Fibroblast of skin of scalp (primary cell): Measurements from ENCODE around the gene PIGU.

Source experiments
- DNase-seq: peaks from one replicate; pipeline ENCODE4 v3.0.0-alpha.2; 2013

The PIGU gene

GRCh38 chr20:34575271-34575670 is 101.6 kb downstream of the PIGU start:
- DNase-seq, result no peak

- no peak for DNase-seq
Observed at GRCh38 chr20:34574861-34575260, 102.0 kb downstream of the PIGU start.

- no peak for DNase-seq
Observed at GRCh38 chr20:34574426-34574825, 102.5 kb downstream of the PIGU start.

- DNase-seq, result no peak
Observed at GRCh38 chr20:34573541-34574300, 103.2 kb downstream of the PIGU start.

GRCh38 chr20:34571753-34572152 is 105.1 kb downstream of the PIGU start:
- no peak for DNase-seq

- DNase-seq, result peak; percentile 64
Observed at GRCh38 chr20:34570859-34571306, 106.0 kb downstream of the PIGU start.

GRCh38 chr20:34569598-34569997 is 107.3 kb downstream of the PIGU start:
- DNase-seq, result no peak

- no peak for DNase-seq
Observed at GRCh38 chr20:34567892-34568865, 108.7 kb downstream of the PIGU start.

GRCh38 chr20:34566978-34567891 is 109.7 kb downstream of the PIGU start:
- DNase-seq, result no peak

GRCh38 chr20:34564833-34565232 is 112.1 kb downstream of the PIGU start:
- no peak for DNase-seq

- peak; percentile 30 for DNase-seq
Observed at GRCh38 chr20:34562641-34563040, 114.3 kb downstream of the PIGU start.

- DNase-seq, result no peak
Observed at GRCh38 chr20:34561661-34562060, 115.2 kb downstream of the PIGU start.

- no peak for DNase-seq
Observed at GRCh38 chr20:34560614-34561013, 116.3 kb downstream of the PIGU start.

GRCh38 chr20:34560141-34560523 is 116.8 kb downstream of the PIGU start:
- no peak for DNase-seq

GRCh38 chr20:34559311-34560140 is 117.4 kb downstream of the PIGU start:
- no peak for DNase-seq

GRCh38 chr20:34558320-34559218 is 118.3 kb downstream of the PIGU start, which contains the start of gene MAP1LC3A:
Gene MAP1LC3A, plus strand, starts transcription at chr20:34558718. Its CDS starts 151 bp downstream, at chr20:34558869.
- DNase-seq, result peak; percentile 98

GRCh38 chr20:34557936-34558319 is 119.0 kb downstream of the PIGU start:
- DNase-seq, result no peak

- no peak for DNase-seq
Observed at GRCh38 chr20:34553366-34553867, 123.5 kb downstream of the PIGU start.

GRCh38 chr20:34552569-34552968 is 124.3 kb downstream of the PIGU start:
- no peak for DNase-seq

GRCh38 chr20:34549929-34550305 is 127.0 kb downstream of the PIGU start:
- DNase-seq, result no peak
